Urinary bladder (tissue), 4 donors: ENCODE results near the gene TNFSF9. TPM values are rescaled to one million over a fixed set of nuclear protein-coding genes. Genes with fewer than 3 reads are reported as not detected.
"Not testable (repeated sequence)": the region's sequence is repeated elsewhere in the genome, so short reads cannot be mapped to it uniquely, and the experiment has no call there.

Source experiments
- DNase-seq: peaks from one replicate; pipeline ENCODE4 v3.0.0-alpha.2; 2015; ENCODE audit errors: extremely low spot score
- H3K27ac ChIP-seq: one replicate; pipeline ENCODE4 v1.5.1; 2013; ENCODE audit warnings: low read depth, mild to moderate bottlenecking, moderate library complexity
- H3K36me3 ChIP-seq: one replicate; pipeline ENCODE4 v1.6.1; 2013; ENCODE audit warnings: mild to moderate bottlenecking, moderate library complexity; ENCODE audit not compliant: insufficient read depth
- H3K4me1 ChIP-seq: one replicate; pipeline ENCODE4 v1.6.1; 2013; ENCODE audit warnings: mild to moderate bottlenecking, moderate library complexity; ENCODE audit not compliant: insufficient read depth
- H3K4me3 ChIP-seq: one replicate; pipeline ENCODE4 v1.5.1; 2013; ENCODE audit warnings: low read depth, low read length
- WGBS: extraction: QIAGEN DNeasy Blood & Tissue Kit; methylation state at CpG from one replicate; pipeline ENCODE4 v1.1.7; 2013; 5-methylcytosine and 5-hydroxymethylcytosine counted together
- polyA plus RNA-seq: library from polyadenylated mRNA; stranded (reverse); fragments of 200-250 nt; gene quantifications from one replicate; pipeline ENCODE4 v1.2.3, GENCODE V29; 2013
- total RNA-seq: library from RNA; depleted of rRNA; stranded (reverse); fragments of >200 nt; gene quantifications from one replicate; pipeline ENCODE4 v1.2.3, GENCODE V29; 2014
- donor health status: healthy with polysubstance abuse.
- donor health status: healthy.

The TNFSF9 gene
- total and polyA plus RNA-seq, 2 donors: 0.53 to 0.91 TPM

DNA sequence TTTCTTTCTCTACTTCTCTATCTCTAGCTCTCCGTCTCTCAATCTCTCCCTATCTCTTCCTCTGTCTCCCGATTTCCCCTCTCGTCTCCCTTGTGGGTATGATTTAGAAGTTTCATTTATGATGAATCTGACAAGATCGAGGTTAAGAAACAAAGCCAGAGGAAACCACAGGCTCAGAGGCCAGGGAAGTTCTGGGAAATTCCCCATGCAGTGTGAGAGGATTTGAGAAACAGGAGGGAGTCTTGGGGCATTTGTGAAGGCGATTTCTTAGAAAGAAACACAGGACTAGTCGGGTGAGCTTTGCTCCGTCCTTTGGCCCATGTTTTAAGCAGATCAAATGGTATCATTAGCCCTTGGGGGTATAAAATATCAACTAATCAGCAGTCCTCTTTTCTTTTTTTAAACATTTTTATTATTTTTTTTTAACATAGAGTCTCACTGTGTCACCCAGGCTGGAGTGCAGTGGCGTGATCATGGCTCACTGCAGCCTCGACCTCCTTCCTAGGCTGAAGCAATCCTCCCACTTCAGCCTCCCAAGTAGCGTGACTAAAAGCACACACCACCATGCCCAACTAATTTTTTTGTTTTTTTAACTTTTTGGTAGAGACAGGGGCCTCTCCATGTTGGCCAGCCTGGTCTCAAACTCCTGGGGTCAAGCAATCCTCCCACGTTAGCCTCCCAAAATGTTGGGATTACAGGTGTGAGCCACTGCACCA lies 25.8 kb downstream of the TNFSF9 start:
- Histone ChIP-seq H3K4me1 (no peaks in the 10 kb centered on the region), H3K27ac (no peak overlapping the region), H3K36me3 (no peaks in the 10 kb centered on the region), H3K4me3 (no peak overlapping the region)
- no peak for DNase-seq
- 63% methylated on average over 11 of the region's 11 CpGs for WGBS

DNA sequence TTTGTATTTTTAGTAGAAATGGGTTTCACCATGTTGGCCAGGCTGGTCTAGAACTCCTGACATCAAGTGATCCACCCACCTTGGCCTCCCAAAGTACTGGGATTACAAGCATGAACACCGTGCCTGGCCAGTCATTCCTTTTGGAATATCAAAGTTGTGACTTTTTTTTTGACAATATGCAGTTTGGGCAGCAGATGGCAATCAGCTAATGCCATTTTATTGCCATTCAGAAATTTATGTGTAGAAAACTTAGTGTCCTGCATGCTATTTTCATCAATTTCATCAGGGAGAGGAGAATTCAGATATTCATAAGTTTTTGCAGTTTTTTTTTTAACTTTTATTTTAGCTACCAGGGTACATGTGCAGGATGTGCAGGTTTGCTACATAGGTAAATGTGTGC lies 31.6 kb downstream of the TNFSF9 start:
- H3K36me3 ChIP-seq, H3K27ac ChIP-seq, H3K4me3 ChIP-seq, DNase-seq, H3K4me1 ChIP-seq: not testable (repeated sequence)
- 63% methylated on average over 1 of the region's 1 CpG for WGBS

DNA sequence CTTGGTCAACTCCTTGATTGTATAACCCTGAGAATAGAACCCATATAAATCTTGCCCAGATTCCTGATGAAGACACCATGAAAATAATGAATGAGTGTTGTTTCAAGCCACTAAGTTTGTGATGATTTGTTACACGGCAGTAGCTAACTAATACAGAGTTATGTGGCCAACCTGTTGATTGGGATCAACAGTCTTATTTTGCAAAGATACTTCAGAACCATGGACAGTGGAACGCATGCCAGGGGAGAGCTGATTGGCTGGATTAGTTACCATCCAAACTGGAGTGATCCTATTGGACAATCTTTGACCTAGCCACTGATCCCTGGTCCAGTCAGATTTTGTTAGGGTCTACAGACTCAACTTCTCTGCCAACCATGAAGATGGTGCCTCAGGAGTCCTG lies 33.6 kb downstream of the TNFSF9 start:
- Histone ChIP-seq H3K36me3 (no peaks in the 10 kb centered on the region), H3K4me1 (no peaks in the 10 kb centered on the region), H3K27ac (no peak overlapping the region), H3K4me3 (no peak overlapping the region)
- no peak for DNase-seq
- WGBS: 66% methylated on average over 2 of the region's 2 CpGs

DNA sequence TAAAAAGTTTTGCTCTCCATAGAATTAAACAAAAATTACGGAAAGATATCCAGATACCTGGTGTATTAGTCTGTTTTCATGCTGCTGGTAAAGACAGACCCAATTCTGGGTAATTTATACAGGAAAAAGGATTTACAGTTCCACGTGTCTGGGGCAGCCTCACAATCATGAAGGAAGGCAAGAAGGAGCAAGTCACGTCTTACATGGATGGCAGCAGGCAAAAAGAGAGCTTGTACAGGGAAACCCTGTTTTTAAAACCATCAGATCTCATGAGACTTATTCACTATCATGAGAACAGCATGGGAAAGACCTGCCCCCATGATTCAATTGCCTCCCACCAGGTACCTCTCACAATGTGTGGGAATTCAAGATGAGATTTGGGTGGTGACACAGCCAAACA lies 35.9 kb downstream of the TNFSF9 start:
- H3K36me3 ChIP-seq, H3K4me3 ChIP-seq, H3K27ac ChIP-seq, DNase-seq, H3K4me1 ChIP-seq: not testable (repeated sequence)
- 49% methylated on average over 3 of the region's 3 CpGs for WGBS

DNA sequence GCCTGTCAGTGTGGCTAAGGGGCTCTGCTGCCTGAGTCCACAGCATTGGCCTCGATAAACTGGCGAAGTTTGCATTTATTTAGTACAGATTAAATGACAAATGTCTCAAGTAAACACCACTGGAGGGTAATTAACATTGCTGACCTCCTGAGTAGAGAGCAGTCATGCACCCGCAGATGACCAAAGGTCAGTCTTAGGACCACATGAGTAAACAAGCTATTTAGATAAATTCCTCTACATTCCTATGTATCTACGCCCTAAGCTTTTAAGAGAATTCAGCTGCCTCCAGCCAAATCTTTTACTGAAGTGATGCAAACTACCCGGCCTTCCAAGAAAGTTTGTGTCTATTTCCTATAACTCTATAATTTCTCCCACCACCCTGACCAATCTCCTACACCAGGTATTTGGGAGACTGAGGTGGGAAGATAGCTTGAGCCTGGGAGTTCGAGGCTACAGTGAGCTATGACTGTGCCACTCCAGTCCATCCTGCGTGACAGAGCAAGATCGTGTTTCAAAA lies 37.2 kb downstream of the TNFSF9 start:
- 57% methylated on average over 8 of the region's 8 CpGs for WGBS
- Histone ChIP-seq H3K27ac (no peak overlapping the region), H3K4me3 (no peak overlapping the region), H3K4me1 (no peaks in the 10 kb centered on the region), H3K36me3 (no peaks in the 10 kb centered on the region)
- DNase-seq: no peak

DNA sequence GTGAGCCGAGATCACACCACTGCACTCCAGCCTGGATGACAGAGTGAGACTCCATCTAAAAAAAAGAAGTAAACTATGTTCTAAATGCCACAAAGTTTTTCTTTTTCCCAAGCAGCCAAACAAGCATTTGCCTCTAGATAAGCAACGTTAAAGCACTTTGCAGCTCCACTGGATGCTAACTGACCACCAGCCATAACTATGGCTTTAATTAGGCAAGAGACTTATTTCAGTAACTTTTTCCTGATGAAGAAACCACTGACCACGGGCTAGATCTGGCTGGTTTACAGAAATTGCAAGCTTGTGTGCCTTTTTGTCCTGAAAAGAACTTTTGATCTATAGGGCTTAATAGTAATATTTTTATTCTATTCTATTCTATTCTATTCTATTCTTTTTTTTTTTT lies 38.0 kb downstream of the TNFSF9 start:
- Histone ChIP-seq H3K36me3 (no peaks in the 10 kb centered on the region), H3K27ac (no peak overlapping the region), H3K4me1 (no peaks in the 10 kb centered on the region), H3K4me3 (no peak overlapping the region)
- 57% methylated on average over 3 of the region's 3 CpGs for WGBS
- no peak for DNase-seq

DNA sequence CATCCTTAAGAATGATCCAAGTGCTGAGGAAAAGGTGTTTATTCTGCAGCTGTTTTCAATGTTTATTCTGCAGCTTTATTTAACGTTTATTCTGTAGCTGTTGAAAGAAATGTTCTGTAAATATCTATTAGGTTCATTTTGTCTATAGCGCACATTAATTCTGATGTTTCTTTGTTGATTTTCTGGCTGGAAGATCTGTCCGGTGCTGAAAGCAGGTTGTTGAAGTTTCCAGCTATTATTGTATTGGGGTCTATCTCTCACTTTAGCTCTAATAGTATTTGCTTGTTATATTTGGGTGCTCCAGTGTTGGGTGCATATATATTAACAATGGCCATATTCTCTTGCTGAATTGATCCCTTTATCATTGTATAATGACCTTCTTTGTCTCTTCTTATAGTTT lies 39.9 kb downstream of the TNFSF9 start:
- DNase-seq: no peak
- Histone ChIP-seq H3K4me1 (no peaks in the 10 kb centered on the region), H3K36me3 (no peaks in the 10 kb centered on the region), H3K4me3 (no peak overlapping the region), H3K27ac (no peak overlapping the region)
- WGBS: 50% methylated on average over 3 of the region's 3 CpGs

DNA sequence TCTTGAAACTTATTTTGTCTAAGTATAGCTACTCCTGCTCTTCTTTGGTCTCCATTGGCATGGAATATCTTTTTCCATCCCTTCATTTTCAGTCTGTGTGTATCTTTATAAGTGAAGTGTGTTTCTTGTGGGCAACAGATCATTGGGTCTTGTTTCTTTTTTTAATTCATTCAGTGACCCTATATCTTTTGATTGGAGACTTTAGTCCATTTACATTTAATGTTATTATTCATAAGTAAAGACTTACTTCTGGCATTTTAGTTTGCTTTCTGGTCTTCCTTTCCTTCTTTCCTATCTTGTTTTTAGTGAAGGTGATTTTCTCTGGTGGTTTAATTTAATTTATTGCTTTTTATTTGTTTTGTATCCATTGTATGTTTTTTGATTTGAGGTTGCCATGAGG lies 40.3 kb downstream of the TNFSF9 start:
- Histone ChIP-seq H3K27ac (no peak overlapping the region), H3K4me3 (no peak overlapping the region), H3K4me1 (no peaks in the 10 kb centered on the region), H3K36me3 (no peaks in the 10 kb centered on the region)
- DNase-seq: no peak

DNA sequence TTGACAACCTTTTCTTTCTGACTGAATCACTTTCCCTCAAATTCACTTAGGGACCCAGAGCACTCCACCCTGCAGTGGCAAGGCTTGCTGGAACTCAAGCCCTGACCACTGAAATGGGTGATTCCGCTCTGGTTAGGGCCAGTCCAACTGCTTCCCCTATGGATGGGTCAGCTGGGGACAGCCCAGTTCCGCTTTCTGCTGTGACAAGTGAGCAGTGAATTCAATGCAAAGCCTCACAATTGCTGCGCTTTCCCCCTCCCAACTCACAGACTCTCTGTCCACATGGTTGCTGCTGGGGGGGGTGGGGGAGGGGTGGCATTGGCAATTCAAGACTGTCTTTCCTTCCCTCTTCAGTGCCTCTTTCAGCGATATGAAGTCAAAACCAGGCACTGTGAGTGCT lies 41.4 kb downstream of the TNFSF9 start:
- Histone ChIP-seq H3K27ac (no peak overlapping the region), H3K36me3 (no peaks in the 10 kb centered on the region), H3K4me1 (no peaks in the 10 kb centered on the region), H3K4me3 (no peak overlapping the region)
- no peak for DNase-seq
- 60% methylated on average over 4 of the region's 4 CpGs for WGBS

DNA sequence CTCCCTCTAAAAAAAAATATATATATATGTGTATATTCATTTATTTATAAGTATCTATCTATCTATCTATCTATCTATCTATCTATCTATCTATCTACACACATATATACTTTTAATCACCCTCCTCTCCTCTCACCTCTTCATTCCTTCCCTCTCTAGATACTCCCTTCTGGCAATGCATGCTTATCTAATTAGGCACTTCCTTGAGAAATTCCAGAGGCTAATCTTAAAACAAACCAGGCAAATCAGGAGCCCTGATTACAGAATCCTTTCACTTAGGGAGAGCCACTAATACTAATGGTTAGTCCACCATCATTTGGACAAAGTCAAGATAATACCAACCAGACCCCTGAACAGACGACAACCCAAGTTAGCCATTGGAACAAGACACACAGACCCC lies 42.5 kb downstream of the TNFSF9 start:
- no peaks in the 10 kb centered on the region for H3K36me3 ChIP-seq
- H3K4me3 ChIP-seq: no peak overlapping the region
- no peaks in the 10 kb centered on the region for H3K4me1 ChIP-seq
- DNase-seq: no peak
- 34% methylated on average over 1 of the region's 1 CpG for WGBS
- H3K27ac ChIP-seq: no peak overlapping the region

DNA sequence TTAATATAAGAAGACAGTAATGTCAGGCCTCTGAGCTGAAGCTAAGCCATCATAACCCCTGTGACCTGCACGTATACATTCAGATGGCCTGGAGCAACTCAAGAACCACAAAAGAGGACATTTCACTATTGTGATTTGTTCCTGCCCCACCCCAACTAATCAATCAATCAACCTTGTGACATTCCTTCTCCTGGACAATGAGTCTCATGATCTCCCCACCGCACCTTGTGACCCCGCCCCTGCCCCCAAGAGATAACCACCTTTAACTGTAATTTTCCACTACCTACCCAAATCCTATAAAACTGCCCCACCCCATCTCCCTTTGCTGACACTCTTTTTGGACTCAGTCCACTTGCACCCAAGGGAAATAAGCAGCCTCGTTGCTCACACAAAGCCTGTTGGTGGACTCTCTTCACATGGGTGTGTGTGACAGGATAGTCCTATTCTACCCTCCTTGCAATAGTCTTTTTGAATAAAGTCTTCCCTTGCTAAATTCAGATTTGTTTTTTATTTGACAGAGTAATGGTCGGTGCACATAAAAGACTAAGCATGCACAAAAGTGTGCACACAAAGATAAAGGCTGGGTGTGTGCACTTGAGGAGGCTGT lies 46.1 kb downstream of the TNFSF9 start:
- no peak overlapping the region for H3K27ac ChIP-seq
- no peaks in the 10 kb centered on the region for H3K4me1 ChIP-seq
- H3K4me3 ChIP-seq: no peak overlapping the region
- DNase-seq: no peak
- H3K36me3 ChIP-seq: no peaks in the 10 kb centered on the region
- WGBS: 69% methylated on average over 5 of the region's 5 CpGs

DNA sequence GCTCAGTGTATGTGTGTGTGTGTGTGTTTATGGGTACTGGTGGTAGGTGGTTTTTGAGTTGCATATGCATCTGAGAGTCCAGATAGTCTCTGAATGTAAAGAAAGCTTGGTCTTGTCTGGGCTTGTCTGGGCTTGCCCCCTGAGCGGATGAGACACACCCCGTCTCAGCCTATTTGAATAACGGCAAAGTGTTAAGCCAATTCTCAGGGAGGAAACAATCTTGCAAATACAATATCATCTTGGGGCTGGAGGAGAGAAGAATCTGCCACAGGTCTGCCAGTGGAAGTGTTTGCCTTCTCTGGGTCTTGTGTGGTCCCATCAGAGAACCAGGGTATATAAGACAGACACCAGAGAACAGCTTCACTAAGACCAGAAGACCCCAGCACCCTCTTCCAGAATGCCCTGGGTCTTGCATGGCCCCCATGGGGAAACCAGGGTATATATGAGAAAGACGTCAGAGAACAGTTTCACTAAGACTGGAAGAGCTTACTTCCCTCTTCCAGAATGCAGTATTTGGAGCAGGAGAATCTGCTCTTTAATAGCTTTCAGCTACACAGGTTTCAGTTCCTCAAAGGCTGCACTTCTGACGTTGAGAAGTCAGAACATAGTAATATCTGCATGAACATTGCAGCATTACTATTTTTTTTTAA lies 46.8 kb downstream of the TNFSF9 start:
- Histone ChIP-seq H3K27ac (no peak overlapping the region), H3K36me3 (no peaks in the 10 kb centered on the region), H3K4me3 (no peak overlapping the region), H3K4me1 (no peaks in the 10 kb centered on the region)
- 75% methylated on average over 5 of the region's 5 CpGs for WGBS
- DNase-seq: no peak

DNA sequence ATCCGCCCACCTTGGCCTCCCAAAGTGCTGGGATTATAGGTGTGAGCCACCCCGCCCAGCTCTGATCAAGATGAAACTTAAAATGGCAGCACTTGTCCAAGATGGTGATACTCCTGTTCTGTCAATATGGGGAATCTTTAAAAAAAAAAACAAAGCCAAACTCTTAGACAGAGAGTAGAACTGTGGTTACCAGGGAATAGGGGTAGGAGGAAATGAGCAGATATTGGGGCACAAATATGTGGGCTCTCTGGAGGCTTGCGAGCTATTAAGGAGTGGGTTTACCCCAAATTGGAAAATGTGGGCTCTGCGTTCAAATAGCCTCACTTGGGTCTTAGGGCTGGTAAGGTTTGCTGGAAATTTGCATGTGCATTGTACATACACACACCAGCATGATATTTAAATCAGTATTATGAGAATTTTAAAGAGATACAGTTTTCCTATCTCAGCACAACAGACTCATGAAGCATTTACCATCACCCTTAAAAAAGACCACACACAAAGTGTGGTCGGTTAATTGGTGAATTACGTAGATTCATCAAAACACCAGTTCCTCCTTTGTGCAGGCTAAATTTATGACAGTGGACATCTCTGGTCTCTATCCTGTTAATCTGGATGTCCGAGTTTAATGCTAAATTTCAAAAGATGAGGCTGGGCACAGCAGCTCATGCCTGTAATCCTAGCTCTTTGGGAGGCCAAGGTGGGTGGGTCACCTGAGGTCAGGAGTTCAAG lies 48.8 kb downstream of the TNFSF9 start:
- H3K27ac ChIP-seq: no peak overlapping the region
- WGBS: 81% methylated on average over 7 of the region's 7 CpGs
- H3K36me3 ChIP-seq: no peaks in the 10 kb centered on the region
- H3K4me3 ChIP-seq: no peak overlapping the region
- H3K4me1 ChIP-seq: no peaks in the 10 kb centered on the region
- no peak for DNase-seq

DNA sequence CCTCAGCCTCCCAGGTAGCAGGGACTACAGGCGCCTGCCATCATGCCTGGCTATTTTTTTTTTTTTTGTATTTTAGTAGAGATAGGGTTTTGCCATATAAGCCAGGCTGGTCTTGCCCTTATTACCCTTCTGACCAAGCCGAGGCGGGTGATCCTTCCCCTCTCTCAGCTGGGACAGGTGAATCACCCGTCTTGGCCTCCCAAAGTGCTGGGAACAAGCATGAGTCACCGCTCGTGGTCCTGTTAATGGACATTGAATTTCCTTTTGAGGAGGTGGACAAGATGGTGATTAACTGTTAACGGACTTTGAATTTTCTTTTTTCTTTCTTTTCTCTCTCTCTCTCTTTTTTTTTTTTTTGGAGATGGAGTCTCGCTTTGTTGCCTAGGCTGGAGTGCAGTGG lies 49.5 kb downstream of the TNFSF9 start:
- no peak overlapping the region for H3K4me3 ChIP-seq
- no peak overlapping the region for H3K27ac ChIP-seq
- no peaks in the 10 kb centered on the region for H3K36me3 ChIP-seq
- WGBS: 74% methylated on average over 8 of the region's 8 CpGs
- H3K4me1 ChIP-seq: no peaks in the 10 kb centered on the region
- no peak for DNase-seq
